Fibroblast of pulmonary artery (primary cell): ENCODE measurements around the gene GPR3.

Experiments used
- DNase-seq: peaks from one replicate; pipeline ENCODE4 v3.0.0-alpha.2; 2010; ENCODE audit warnings: low read depth
- H3K4me3 ChIP-seq: replicated peaks from 2 replicates; pipeline ENCODE4 v1.5.1; 2011; ENCODE audit warnings: low read depth, mild to moderate bottlenecking, control low read depth, low read length, moderate library complexity
- TF ChIP-seq, protein P1 (sequence below): IDR thresholded peaks from 2 replicates; pipeline ENCODE4 v1.5.1; 2011; ENCODE audit warnings: mild to moderate bottlenecking, control low read depth, low read length, inconsistent platforms; ENCODE audit errors: missing control alignments

The GPR3 gene, protein sequence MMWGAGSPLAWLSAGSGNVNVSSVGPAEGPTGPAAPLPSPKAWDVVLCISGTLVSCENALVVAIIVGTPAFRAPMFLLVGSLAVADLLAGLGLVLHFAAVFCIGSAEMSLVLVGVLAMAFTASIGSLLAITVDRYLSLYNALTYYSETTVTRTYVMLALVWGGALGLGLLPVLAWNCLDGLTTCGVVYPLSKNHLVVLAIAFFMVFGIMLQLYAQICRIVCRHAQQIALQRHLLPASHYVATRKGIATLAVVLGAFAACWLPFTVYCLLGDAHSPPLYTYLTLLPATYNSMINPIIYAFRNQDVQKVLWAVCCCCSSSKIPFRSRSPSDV

DNA sequence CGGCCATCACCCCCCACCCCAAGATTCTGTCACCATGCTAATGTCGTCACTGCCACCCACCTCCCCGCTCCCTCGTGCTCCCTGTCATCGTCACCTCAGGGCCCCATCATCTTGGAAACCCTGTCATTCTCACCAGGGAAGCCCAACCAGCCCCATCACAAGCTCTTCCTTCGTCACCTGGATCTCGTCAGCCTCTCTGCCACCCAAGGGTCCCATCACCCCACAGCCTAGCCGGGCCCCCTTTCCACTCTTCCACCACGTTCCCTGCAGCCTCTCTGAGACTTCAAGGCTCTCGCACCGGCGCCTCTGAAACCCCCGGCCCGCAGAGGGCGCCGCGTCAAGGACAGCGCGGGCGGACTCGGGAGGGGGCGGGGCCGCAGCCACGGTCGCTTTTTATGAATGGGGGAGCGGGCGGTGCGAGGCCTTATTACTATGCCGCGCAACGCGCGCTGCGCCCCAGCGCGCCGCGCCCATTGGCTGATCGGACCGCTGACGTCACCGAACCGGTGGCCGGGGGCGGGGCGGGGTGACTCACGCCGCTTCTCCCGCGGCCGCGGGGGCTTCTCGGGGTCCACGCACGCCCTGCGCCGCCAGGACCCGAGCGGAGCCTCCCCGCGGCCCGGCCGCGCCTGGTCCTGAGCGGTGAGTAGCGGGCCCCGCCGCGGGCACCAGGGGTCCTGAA lies at the start of gene GPR3:
Gene GPR3 (plus strand): TSS at position 527 of the 682 bp plus-strand sequence. CDS start 1,177 bp downstream, outside the sequence.
- DNase-seq, result peak; percentile 90
- TF ChIP-seq, protein P1, sequence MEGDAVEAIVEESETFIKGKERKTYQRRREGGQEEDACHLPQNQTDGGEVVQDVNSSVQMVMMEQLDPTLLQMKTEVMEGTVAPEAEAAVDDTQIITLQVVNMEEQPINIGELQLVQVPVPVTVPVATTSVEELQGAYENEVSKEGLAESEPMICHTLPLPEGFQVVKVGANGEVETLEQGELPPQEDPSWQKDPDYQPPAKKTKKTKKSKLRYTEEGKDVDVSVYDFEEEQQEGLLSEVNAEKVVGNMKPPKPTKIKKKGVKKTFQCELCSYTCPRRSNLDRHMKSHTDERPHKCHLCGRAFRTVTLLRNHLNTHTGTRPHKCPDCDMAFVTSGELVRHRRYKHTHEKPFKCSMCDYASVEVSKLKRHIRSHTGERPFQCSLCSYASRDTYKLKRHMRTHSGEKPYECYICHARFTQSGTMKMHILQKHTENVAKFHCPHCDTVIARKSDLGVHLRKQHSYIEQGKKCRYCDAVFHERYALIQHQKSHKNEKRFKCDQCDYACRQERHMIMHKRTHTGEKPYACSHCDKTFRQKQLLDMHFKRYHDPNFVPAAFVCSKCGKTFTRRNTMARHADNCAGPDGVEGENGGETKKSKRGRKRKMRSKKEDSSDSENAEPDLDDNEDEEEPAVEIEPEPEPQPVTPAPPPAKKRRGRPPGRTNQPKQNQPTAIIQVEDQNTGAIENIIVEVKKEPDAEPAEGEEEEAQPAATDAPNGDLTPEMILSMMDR, result peak; percentile 43
- peak within 1 kb of the TSS; percentile 66 for H3K4me3 ChIP-seq

DNA sequence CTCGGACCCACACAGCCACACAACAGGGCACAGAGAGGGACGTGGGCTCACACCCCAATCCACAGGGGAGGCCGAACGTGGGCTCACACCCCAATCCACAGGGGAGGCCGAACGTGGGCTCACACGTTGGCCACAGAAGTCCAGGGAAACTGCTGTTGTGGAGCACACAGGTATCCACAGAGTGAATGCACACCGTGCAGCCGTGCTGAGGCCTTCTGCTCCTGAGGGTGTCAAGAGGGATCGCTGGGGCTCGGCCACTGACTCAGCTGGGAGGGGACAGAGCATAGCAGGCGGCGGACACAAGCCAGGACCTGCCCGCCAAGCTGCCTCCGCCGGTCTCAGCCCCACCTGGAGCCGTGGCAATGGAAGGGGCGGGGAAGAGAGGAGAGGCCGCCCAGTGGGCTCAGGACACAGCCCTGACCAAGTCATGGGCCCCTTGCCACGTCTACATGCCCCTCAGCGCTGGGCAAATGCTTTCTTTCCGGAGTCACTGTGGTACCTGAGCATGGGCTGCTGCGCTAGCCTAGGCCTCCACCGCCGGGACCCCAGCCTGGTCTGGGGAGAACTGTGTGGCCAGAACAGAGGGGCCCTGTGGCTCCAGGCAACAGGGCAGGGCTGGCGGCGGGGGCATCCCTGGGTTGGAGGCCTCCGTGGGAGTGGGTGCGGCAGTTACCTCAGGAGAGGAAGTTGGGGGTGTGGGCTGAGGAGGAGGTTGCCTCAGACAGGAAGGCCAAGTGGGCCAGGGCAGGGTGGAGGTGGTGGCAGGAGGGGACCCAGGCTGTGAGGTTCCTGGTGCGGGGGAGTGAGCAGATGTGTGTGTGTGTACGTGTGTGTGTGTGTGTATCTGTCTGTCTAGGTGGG lies 49.4 kb upstream of the GPR3 start:
- TF ChIP-seq, protein P1, result no peak
- DNase-seq, result no peak
- H3K4me3 ChIP-seq, result no peak overlapping the region

DNA sequence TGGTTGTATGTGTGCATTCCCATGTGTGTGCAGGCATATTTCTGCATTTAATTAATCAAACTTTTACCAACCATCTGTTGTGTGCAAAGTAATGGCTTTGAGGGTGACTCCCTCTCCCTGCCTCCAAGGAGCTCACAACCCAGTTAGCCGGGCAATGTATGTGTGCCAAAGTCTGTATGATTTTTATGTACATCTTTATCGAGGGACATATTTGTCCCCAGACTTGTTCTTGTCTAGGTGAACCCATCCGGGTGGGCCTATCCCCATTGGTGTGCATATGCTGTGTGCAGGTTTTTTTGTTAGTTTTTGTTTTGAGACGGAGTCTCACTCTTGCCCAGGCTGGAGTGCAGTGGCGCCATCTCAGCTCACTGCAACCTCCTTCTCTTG lies 48.8 kb upstream of the GPR3 start:
- no peak for DNase-seq
- no peak overlapping the region for H3K4me3 ChIP-seq
- TF ChIP-seq, protein P1, result no peak

DNA sequence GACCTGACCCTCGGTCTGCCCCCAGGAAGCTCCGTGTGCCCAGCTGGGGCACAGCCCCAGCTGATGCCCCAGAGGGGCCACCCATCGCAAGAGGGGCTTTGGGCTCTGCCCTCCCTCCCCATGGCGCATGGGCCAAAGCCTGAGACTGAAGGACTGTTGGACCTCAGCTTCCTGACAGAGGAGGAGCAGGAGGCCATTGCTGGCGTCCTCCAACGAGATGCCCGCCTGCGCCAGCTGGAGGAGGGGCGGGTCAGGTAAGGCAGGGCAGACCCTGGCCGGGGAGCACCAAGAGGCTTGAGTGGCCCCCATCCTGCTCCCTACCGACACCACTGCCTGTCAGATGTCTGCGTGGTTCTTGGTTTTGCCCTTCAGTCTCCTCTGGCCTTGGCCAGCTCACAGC lies 47.1 kb upstream of the GPR3 start:
- TF ChIP-seq, protein P1, result no peak
- no peak overlapping the region for H3K4me3 ChIP-seq
- no peak for DNase-seq

DNA sequence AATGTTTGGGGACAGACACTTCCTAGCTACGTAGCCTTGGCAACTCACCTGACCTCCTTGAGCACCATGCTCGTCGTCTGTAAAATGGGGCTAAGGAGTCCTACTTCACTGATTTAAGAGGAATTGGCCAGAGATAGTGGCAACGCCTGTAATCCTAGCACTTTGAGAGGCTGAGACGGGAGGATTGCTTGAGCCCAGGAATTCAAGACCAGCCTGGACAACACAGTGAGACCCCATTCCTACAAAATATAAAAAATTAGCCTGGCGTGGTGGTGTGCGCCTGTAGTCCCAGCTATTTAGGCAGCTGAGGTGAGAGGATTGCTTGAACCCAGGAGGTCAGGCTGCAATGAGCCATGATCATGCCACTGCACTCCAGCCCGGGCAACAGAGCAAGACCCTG lies 46.1 kb upstream of the GPR3 start:
- no peak for DNase-seq
- TF ChIP-seq, protein P1, result no peak
- H3K4me3 ChIP-seq, result no peak overlapping the region

DNA sequence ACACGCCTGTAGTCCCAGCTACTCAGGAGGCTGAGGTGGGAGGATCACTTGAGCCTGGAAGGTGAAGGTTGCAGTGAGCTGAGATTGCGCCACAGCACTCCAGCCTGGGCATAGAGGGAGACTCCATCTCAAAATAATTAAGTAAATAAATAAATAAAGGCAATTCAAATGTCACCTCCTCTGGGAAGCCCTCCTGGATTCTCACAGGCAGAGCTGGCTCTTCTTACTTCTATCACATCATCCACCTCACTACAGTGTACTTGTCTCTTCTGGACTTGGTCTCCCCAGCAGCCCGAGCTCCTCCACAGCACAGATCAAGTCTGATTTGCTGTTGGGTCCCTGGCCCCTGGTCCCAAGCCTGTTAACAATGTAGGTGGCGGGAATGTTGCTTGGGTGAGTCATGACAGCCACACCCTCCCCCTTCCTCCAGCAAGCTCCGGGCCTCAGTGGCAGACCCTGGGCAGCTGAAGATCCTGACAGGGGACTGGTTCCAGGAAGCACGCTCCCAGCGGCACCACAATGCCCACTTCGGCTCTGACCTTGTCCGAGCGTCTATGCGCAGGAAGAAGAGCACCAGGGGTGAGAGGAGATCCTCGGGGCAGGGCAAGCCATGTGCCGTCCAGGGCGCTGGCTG lies 45.3 kb upstream of the GPR3 start:
- no peak overlapping the region for H3K4me3 ChIP-seq
- TF ChIP-seq, protein P1, result no peak
- no peak for DNase-seq
